Nephron (organoid): Measurements from ENCODE around the gene DUSP3.

Source experiments
- H3K27ac Mint-ChIP-seq, 3 experiments: 2 replicates each; pipeline ENCODE4 v1.8.0; 2020; ENCODE audit warnings: mixed read lengths in 3 of 3, mild to moderate bottlenecking in 2 of 3, moderate library complexity in 1 of 3
- H3K27me3 Mint-ChIP-seq: 2 replicates; pipeline ENCODE4 v1.8.0; 2021; ENCODE audit warnings: low read depth, mild to moderate bottlenecking, moderate library complexity, mixed read lengths
- H3K36me3 Mint-ChIP-seq: 2 replicates; pipeline ENCODE4 v1.8.0; 2020; ENCODE audit warnings: low read depth, mixed read lengths
- H3K4me1 Mint-ChIP-seq: 2 replicates; pipeline ENCODE4 v1.8.0; 2020; ENCODE audit warnings: mixed read lengths
- H3K4me3 Mint-ChIP-seq, 3 experiments: 2 replicates each; pipeline ENCODE4 v1.8.0; 2020; ENCODE audit warnings: mild to moderate bottlenecking in 3 of 3, mixed read lengths in 3 of 3, moderate library complexity in 2 of 3
- H3K9me3 Mint-ChIP-seq: 2 replicates; pipeline ENCODE4 v1.8.0; 2020; ENCODE audit warnings: mixed read lengths
- CTCF ChIP-seq, 3 experiments: fragments of 200-600 bp; sonication (generic); IDR thresholded peaks; one replicate each; pipeline ENCODE4 v1.5.0; 2021; ENCODE audit warnings: antibody characterized with exemption in 3 of 3; ENCODE audit not compliant: unreplicated experiment in 3 of 3

The DUSP3 gene

GRCh38 chr17:43769859-43770258 lies 8.9 kb downstream of the DUSP3 start:
- no peaks in the 10 kb centered on the region for H3K9me3 Mint-ChIP-seq
- H3K27me3 Mint-ChIP-seq, result no peaks in the 10 kb centered on the region
- H3K27ac Mint-ChIP-seq, result no peak overlapping the region
- H3K4me3 Mint-ChIP-seq, result no peak overlapping the region
- peaks cover 60% of the 10 kb centered on the region for H3K36me3 Mint-ChIP-seq
- H3K4me1 Mint-ChIP-seq, result peaks cover 11% of the 10 kb centered on the region
- TF ChIP-seq CTCF (IDR thresholded peaks at IDR 0.05; ENCODE audit: unreplicated experiment in 3 of 3), result no peak

DNA sequence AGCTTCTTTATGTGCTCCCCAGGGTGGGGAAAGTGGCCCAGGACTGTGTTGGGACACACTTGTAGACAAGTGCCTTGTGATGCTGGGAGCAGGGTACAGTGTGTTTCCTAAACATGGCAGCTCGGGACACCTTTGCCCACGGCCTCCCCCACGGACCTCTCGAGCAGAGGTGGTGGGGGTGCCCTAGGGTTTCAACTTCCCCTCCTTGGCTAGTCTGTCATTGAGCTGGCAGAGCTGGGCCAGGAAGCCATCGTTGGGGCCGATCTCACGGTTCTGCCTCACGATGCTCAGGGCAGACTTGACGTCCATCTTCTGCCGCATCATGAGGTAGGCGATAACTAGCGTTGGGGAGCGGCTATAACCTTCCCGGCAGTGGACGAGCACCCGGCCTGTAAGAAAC lies 9.4 kb downstream of the DUSP3 start:
- no peaks in the 10 kb centered on the region for H3K9me3 Mint-ChIP-seq
- no peaks in the 10 kb centered on the region for H3K27me3 Mint-ChIP-seq
- H3K4me3 Mint-ChIP-seq, result no peak overlapping the region
- TF ChIP-seq CTCF (IDR thresholded peaks at IDR 0.05; ENCODE audit: unreplicated experiment in 3 of 3), result no peak
- peaks cover 11% of the 10 kb centered on the region for H3K4me1 Mint-ChIP-seq
- peaks cover 58% of the 10 kb centered on the region for H3K36me3 Mint-ChIP-seq
- no peak overlapping the region for H3K27ac Mint-ChIP-seq

GRCh38 chr17:43768943-43769342 lies 9.8 kb downstream of the DUSP3 start:
- Mint-ChIP-seq H3K36me3 (peaks cover 53% of the 10 kb centered on the region), H3K27ac (no peak overlapping the region)

DNA sequence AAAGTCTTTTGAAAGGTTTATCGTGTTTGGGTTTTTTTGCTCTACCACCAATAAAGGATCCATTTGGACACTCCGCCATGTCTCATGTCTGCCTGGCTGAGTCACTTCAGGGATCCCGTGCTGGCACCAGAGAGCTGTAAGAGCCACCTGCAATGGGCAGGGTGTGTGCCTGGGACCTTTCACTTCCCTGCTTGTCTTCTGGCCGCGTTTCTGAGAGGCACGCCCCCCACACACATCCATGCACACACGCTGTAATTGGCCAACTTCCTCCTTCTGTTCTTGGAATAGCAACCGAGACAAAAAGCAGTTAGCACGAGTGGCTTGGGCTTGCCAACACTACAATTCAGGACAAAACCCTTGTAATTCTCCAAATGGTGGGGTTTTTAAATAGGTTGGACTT lies 10.4 kb downstream of the DUSP3 start:
- no peak overlapping the region for H3K4me3 Mint-ChIP-seq
- TF ChIP-seq CTCF (IDR thresholded peaks at IDR 0.05; ENCODE audit: unreplicated experiment in 3 of 3), result no peak
- H3K36me3 Mint-ChIP-seq, result peaks cover 50% of the 10 kb centered on the region
- H3K27me3 Mint-ChIP-seq, result no peaks in the 10 kb centered on the region
- H3K4me1 Mint-ChIP-seq, result peaks cover 9% of the 10 kb centered on the region
- H3K9me3 Mint-ChIP-seq, result no peaks in the 10 kb centered on the region
- H3K27ac Mint-ChIP-seq, result no peak overlapping the region

More at GRCh38 chr17:43768943-43769342, 9.8 kb downstream of the DUSP3 start:
- no peaks in the 10 kb centered on the region for H3K27me3 Mint-ChIP-seq
- H3K4me1 Mint-ChIP-seq, result peaks cover 11% of the 10 kb centered on the region
- H3K4me3 Mint-ChIP-seq, result no peak overlapping the region
- no peak for TF ChIP-seq CTCF (IDR thresholded peaks at IDR 0.05; ENCODE audit: unreplicated experiment in 3 of 3)
- H3K9me3 Mint-ChIP-seq, result no peaks in the 10 kb centered on the region

- Mint-ChIP-seq H3K9me3 (no peaks in the 10 kb centered on the region), H3K27ac (no peak overlapping the region), H3K4me3 (no peak overlapping the region), H3K4me1 (peaks cover 3% of the 10 kb centered on the region), H3K36me3 (peaks cover 44% of the 10 kb centered on the region), H3K27me3 (no peaks in the 10 kb centered on the region)
- no peak for TF ChIP-seq CTCF (IDR thresholded peaks at IDR 0.05; ENCODE audit: unreplicated experiment in 3 of 3)
These were observed 11.1 kb downstream of the DUSP3 start for GRCh38 chr17:43767713-43768059.

GRCh38 chr17:43767053-43767712 lies 11.6 kb downstream of the DUSP3 start:
- no peak for TF ChIP-seq CTCF (IDR thresholded peaks at IDR 0.05; ENCODE audit: unreplicated experiment in 3 of 3)
- no peak overlapping the region for H3K4me3 Mint-ChIP-seq
- H3K27me3 Mint-ChIP-seq, result no peaks in the 10 kb centered on the region
- H3K9me3 Mint-ChIP-seq, result no peaks in the 10 kb centered on the region
- peaks cover 38% of the 10 kb centered on the region for H3K36me3 Mint-ChIP-seq
- no peaks in the 10 kb centered on the region for H3K4me1 Mint-ChIP-seq
- H3K27ac Mint-ChIP-seq, result no peak overlapping the region
